ENCODE data around the gene FAM168B. TPM values are rescaled to one million over a fixed set of nuclear protein-coding genes. Genes with fewer than 3 reads are reported as not detected.

The FAM168B gene
- total and polyA plus RNA-seq, 2 of the 13 experiments (the other 11 are each of a cell fraction or from before 2014, with no cell fraction given), result 64.5 to 113 TPM

DNA sequence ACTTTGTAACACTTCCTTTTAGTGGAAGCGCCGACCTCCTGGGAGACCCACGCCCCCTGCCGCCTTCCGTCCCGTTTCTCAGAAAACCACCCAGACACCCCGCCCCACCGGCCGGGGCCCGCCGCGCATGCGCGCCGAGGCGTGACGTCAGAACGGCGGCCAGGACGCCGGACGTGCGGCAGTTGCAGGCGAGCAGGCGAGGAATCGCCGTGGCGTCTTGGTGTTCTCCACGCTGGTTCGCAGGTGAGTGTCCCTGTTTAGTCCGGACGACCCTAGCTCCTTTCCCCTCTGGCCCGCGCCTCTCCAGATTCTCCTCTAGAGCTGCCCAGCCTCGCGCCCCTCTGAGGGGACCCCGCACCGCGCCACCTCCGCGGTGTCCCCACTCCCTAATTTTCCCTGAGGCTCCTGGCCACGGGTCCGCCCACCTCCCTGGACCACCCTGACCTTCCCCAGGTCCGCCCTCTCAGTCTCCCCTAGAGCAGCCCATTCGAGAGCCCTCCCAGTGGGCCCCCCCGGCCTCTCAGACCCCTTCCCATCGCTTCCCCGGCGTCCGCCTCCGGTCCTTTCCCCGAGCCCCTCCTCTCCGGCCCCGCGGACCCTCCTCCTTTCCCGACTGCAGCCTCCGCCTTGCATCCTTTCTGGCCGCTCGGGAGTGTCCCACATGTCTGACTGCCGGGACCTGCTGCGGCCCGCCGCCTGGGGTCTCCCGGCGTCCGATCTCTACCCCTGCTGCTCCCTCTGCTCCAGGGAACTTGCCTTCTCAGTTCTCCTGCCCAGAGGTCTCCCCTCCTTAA is 12.1 kb upstream of the FAM168B start, which contains the start of gene PLEKHB2 (continued):
- TF ChIP-seq ETV5 (CRISPR knock-in tag; IDR thresholded peaks at IDR 0.05; ENCODE audit: borderline replicate concordance) (peak; percentile 28; the same call in 1 of the 2 replicates), ZNF549 (CRISPR knock-in tag; IDR thresholded peaks at IDR 0.05) (no peak), ZNF746 (CRISPR knock-in tag; IDR thresholded peaks at IDR 0.05) (no peak), ZBTB3 (CRISPR knock-in tag; IDR thresholded peaks at IDR 0.05; ENCODE audit: borderline replicate concordance, low read depth) (0 out of 2 replicates have a peak, but pooled peaks have one; percentile 57), TAF15 (IDR thresholded peaks at IDR 0.05; ENCODE audit: low read depth, low read length, poor library complexity, severe bottlenecking) (peak; percentile 79), ZNF572 (CRISPR knock-in tag; IDR thresholded peaks at IDR 0.05) (peak; percentile 89; the same call in 1 of the 2 replicates), ZNF232 (CRISPR knock-in tag; IDR thresholded peaks at IDR 0.05; ENCODE audit: borderline replicate concordance) (no peak), ZNF614 (CRISPR knock-in tag; IDR thresholded peaks at IDR 0.05; ENCODE audit: borderline replicate concordance) (no peak), ZNF713 (CRISPR knock-in tag; IDR thresholded peaks at IDR 0.05) (no peak), SAFB2 (CRISPR knock-in tag; IDR thresholded peaks at IDR 0.05; ENCODE audit: borderline replicate concordance, low read depth) (peak; percentile 86), MIXL1 (CRISPR knock-in tag; IDR thresholded peaks at IDR 0.05) (no peak), ZSCAN20 (CRISPR knock-in tag; IDR thresholded peaks at IDR 0.05; ENCODE audit: borderline replicate concordance) (no peak), HES4 (CRISPR knock-in tag; IDR thresholded peaks at IDR 0.05; ENCODE audit: borderline replicate concordance) (no peak), NR2F1 (CRISPR knock-in tag; IDR thresholded peaks at IDR 0.05) (no peak)
- TF ChIP-seq, protein P1, sequence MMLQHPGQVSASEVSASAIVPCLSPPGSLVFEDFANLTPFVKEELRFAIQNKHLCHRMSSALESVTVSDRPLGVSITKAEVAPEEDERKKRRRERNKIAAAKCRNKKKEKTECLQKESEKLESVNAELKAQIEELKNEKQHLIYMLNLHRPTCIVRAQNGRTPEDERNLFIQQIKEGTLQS (CRISPR knock-in tag; IDR thresholded peaks at IDR 0.05), result 0 out of 2 replicates have a peak, but pooled peaks have one; percentile 15
- TF ChIP-seq, protein P2, sequence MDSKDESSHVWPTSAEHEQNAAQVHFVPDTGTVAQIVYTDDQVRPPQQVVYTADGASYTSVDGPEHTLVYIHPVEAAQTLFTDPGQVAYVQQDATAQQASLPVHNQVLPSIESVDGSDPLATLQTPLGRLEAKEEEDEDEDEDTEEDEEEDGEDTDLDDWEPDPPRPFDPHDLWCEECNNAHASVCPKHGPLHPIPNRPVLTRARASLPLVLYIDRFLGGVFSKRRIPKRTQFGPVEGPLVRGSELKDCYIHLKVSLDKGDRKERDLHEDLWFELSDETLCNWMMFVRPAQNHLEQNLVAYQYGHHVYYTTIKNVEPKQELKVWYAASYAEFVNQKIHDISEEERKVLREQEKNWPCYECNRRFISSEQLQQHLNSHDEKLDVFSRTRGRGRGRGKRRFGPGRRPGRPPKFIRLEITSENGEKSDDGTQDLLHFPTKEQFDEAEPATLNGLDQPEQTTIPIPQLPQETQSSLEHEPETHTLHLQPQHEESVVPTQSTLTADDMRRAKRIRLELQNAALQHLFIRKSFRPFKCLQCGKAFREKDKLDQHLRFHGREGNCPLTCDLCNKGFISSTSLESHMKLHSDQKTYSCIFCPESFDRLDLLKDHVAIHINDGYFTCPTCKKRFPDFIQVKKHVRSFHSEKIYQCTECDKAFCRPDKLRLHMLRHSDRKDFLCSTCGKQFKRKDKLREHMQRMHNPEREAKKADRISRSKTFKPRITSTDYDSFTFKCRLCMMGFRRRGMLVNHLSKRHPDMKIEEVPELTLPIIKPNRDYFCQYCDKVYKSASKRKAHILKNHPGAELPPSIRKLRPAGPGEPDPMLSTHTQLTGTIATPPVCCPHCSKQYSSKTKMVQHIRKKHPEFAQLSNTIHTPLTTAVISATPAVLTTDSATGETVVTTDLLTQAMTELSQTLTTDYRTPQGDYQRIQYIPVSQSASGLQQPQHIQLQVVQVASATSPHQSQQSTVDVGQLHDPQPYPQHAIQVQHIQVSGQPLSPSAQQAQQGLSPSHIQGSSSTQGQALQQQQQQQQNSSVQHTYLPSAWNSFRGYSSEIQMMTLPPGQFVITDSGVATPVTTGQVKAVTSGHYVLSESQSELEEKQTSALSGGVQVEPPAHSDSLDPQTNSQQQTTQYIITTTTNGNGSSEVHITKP (CRISPR knock-in tag; IDR thresholded peaks at IDR 0.05; ENCODE audit: low read depth), result peak; percentile 52; the same call in 1 of the 2 replicates
- TF ChIP-seq, protein P3, sequence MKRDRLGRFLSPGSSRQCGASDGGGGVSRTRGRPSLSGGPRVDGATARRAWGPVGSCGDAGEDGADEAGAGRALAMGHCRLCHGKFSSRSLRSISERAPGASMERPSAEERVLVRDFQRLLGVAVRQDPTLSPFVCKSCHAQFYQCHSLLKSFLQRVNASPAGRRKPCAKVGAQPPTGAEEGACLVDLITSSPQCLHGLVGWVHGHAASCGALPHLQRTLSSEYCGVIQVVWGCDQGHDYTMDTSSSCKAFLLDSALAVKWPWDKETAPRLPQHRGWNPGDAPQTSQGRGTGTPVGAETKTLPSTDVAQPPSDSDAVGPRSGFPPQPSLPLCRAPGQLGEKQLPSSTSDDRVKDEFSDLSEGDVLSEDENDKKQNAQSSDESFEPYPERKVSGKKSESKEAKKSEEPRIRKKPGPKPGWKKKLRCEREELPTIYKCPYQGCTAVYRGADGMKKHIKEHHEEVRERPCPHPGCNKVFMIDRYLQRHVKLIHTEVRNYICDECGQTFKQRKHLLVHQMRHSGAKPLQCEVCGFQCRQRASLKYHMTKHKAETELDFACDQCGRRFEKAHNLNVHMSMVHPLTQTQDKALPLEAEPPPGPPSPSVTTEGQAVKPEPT (CRISPR knock-in tag; IDR thresholded peaks at IDR 0.05; ENCODE audit: low read depth), result no peak
- TF ChIP-seq, protein P4, sequence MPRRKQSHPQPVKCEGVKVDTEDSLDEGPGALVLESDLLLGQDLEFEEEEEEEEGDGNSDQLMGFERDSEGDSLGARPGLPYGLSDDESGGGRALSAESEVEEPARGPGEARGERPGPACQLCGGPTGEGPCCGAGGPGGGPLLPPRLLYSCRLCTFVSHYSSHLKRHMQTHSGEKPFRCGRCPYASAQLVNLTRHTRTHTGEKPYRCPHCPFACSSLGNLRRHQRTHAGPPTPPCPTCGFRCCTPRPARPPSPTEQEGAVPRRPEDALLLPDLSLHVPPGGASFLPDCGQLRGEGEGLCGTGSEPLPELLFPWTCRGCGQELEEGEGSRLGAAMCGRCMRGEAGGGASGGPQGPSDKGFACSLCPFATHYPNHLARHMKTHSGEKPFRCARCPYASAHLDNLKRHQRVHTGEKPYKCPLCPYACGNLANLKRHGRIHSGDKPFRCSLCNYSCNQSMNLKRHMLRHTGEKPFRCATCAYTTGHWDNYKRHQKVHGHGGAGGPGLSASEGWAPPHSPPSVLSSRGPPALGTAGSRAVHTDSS (CRISPR knock-in tag; conservative IDR thresholded peaks at IDR 0.05), result no peak
- TF ChIP-seq, protein P5, sequence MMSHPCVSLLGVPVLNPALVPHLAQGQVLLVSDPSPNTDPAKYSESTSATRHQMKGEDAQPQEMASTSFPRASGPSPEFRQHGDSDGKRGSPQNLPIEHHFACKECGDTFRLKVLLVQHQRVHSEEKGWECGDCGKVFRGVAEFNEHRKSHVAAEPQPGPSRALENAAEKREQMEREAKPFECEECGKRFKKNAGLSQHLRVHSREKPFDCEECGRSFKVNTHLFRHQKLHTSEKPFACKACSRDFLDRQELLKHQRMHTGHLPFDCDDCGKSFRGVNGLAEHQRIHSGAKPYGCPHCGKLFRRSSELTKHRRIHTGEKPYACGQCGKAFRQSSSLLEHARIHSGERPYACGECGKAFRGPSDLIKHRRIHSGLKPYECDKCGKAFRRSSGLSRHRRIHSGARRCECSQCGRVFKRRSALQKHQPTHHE (CRISPR knock-in tag; IDR thresholded peaks at IDR 0.05; ENCODE audit: borderline replicate concordance), result no peak

All from HepG2 (cell line).